A673 (cell line): ENCODE measurements around the gene BNIPL.

Experiments
- CTCF ChIP-seq: fragments of 300-800, 200-600 bp; sonication (generic); conservative IDR thresholded peaks from 2 replicates; pipeline ENCODE4 v1.5.1; 2017; ENCODE audit warnings: low read depth, mild to moderate bottlenecking, antibody characterized with exemption, low read length, moderate library complexity, mixed read lengths
- EZH2 ChIP-seq: fragments of 200-600 bp; sonication (generic); IDR thresholded peaks from 2 replicates; pipeline ENCODE4 v1.6.1; 2017; ENCODE audit warnings: borderline replicate concordance, low read depth, mild to moderate bottlenecking, mixed read lengths, antibody characterized with exemption, low read length; ENCODE audit not compliant: poor library complexity, severe bottlenecking

- TF ChIP-seq CTCF: no peak
- no peak for TF ChIP-seq EZH2
Observed at GRCh38 chr1:151011154-151011850, 25.1 kb upstream of the BNIPL start.
